MM.1S (cell line): ENCODE measurements around the gene ATP13A5.

Experiments
- DNase-seq: peaks from one replicate; pipeline ENCODE4 v3.0.0-alpha.2; 2015
- H2AFZ ChIP-seq: fragments of 300-600 bp; sonication (generic); 2 replicates; pipeline ENCODE4 v1.6.0; 2016; ENCODE audit warnings: antibody characterized with exemption, low read length
- H3F3A ChIP-seq: fragments of 300-600 bp; sonication (generic); 2 replicates; pipeline ENCODE4 v1.6.1; 2016; ENCODE audit warnings: mild to moderate bottlenecking, antibody characterized with exemption, low read length, moderate library complexity, mixed read lengths; ENCODE audit not compliant: insufficient read depth
- H3K27ac ChIP-seq: fragments of 300-600 bp; sonication (generic); 2 replicates; pipeline ENCODE4 v1.5.1; 2016; ENCODE audit warnings: mild to moderate bottlenecking, low read length
- H3K27me3 ChIP-seq: fragments of 300-600 bp; sonication (generic); replicated peaks from 2 replicates; pipeline ENCODE4 v1.6.0; 2016; ENCODE audit warnings: low read length; ENCODE audit not compliant: insufficient read depth
- H3K36me3 ChIP-seq: fragments of 300-600 bp; sonication (generic); replicated peaks from 2 replicates; pipeline ENCODE4 v1.6.1; 2016; ENCODE audit warnings: mild to moderate bottlenecking, low read length, mixed read lengths; ENCODE audit not compliant: insufficient read depth
- H3K4me1 ChIP-seq: fragments of 300-600 bp; sonication (generic); 2 replicates; pipeline ENCODE4 v1.6.1; 2016; ENCODE audit warnings: low read length, mixed read lengths
- H3K4me2 ChIP-seq: fragments of 300-600 bp; sonication (generic); 2 replicates; pipeline ENCODE4 v1.6.0; 2016; ENCODE audit warnings: low read depth, low read length
- H3K4me3 ChIP-seq: fragments of 300-600 bp; sonication (generic); 2 replicates; pipeline ENCODE4 v1.5.1; 2016; ENCODE audit warnings: low read length, mixed read lengths
- H3K79me2 ChIP-seq: fragments of 300-600 bp; sonication (generic); 2 replicates; pipeline ENCODE4 v1.6.1; 2016; ENCODE audit warnings: mixed run types, low read length, mixed read lengths
- H3K9ac ChIP-seq: fragments of 300-600 bp; sonication (generic); 2 replicates; pipeline ENCODE4 v1.6.1; 2016; ENCODE audit warnings: low read length, mixed read lengths
- H3K9me2 ChIP-seq: fragments of 300-600 bp; sonication (generic); replicated peaks from 2 replicates; pipeline ENCODE4 v1.6.1; 2016; ENCODE audit warnings: mild to moderate bottlenecking, low read length, mixed read lengths; ENCODE audit not compliant: insufficient read depth
- H3K9me3 ChIP-seq: fragments of 300-600 bp; sonication (generic); replicated peaks from 2 replicates; pipeline ENCODE4 v1.6.1; 2016; ENCODE audit warnings: mild to moderate bottlenecking, low read length, mixed read lengths; ENCODE audit not compliant: insufficient read depth
- H4K20me1 ChIP-seq: fragments of 300-600 bp; sonication (generic); 2 replicates; pipeline ENCODE4 v1.6.1; 2016; ENCODE audit warnings: mild to moderate bottlenecking, low read length, moderate library complexity, mixed read lengths; ENCODE audit not compliant: insufficient read depth
- EZH2 ChIP-seq: fragments of 300-600 bp; sonication (generic); optimal IDR thresholded peaks from 2 replicates; pipeline ENCODE3; 2017; ENCODE audit warnings: low read depth, mild to moderate bottlenecking, antibody characterized with exemption, low read length, mixed read lengths
- EZH2phosphoT487 ChIP-seq: fragments of 300-600 bp; sonication (generic); IDR thresholded peaks from 2 replicates; pipeline ENCODE4 v1.6.1; 2018; ENCODE audit warnings: antibody characterized with exemption, low read length
- TF ChIP-seq, protein P1 (sequence below): fragments of 300-600 bp; sonication (generic); IDR thresholded peaks from 2 replicates; pipeline ENCODE4 v1.5.1; 2016; ENCODE audit warnings: antibody characterized with exemption, low read length, mixed read lengths

Gene ATP13A5

DNA sequence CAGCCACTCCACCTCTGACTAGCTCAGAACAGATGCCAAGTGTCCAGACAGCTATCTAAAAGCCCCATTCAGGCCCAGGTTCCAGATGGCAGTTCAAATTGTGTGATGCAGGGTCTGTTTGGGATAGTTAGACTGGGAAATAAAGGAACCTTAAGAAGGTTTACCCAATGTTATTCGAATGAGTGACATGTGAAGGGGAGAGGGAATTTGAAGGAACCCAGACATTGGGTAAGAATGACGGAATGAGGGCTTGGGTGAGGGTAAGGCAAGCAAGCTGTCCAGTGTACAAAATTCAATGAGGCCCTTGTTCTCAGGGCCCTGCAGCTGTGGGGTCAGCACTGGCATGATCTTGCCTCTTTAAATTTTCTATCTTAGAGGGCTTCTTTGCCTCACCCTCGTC is 34.1 kb downstream of the ATP13A5 start:
- H4K20me1 ChIP-seq, result no peaks in the 10 kb centered on the region
- H3K9ac ChIP-seq, result no peak overlapping the region
- no peak overlapping the region for H3K27ac ChIP-seq
- no peak overlapping the region for H2AFZ ChIP-seq
- H3F3A ChIP-seq, result no peaks in the 10 kb centered on the region
- H3K9me3 ChIP-seq, result no peaks in the 10 kb centered on the region
- no peaks in the 10 kb centered on the region for H3K79me2 ChIP-seq
- H3K27me3 ChIP-seq, result no peaks in the 10 kb centered on the region
- TF ChIP-seq, protein P1, sequence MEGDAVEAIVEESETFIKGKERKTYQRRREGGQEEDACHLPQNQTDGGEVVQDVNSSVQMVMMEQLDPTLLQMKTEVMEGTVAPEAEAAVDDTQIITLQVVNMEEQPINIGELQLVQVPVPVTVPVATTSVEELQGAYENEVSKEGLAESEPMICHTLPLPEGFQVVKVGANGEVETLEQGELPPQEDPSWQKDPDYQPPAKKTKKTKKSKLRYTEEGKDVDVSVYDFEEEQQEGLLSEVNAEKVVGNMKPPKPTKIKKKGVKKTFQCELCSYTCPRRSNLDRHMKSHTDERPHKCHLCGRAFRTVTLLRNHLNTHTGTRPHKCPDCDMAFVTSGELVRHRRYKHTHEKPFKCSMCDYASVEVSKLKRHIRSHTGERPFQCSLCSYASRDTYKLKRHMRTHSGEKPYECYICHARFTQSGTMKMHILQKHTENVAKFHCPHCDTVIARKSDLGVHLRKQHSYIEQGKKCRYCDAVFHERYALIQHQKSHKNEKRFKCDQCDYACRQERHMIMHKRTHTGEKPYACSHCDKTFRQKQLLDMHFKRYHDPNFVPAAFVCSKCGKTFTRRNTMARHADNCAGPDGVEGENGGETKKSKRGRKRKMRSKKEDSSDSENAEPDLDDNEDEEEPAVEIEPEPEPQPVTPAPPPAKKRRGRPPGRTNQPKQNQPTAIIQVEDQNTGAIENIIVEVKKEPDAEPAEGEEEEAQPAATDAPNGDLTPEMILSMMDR, result no peak
- TF ChIP-seq EZH2, result no peak
- no peak for TF ChIP-seq EZH2phosphoT487
- H3K4me3 ChIP-seq, result no peak overlapping the region
- H3K4me2 ChIP-seq, result no peak overlapping the region
- DNase-seq, result no peak
- H3K9me2 ChIP-seq, result no peaks in the 10 kb centered on the region
- H3K36me3 ChIP-seq, result no peaks in the 10 kb centered on the region
- H3K4me1 ChIP-seq, result no peaks in the 10 kb centered on the region

DNA sequence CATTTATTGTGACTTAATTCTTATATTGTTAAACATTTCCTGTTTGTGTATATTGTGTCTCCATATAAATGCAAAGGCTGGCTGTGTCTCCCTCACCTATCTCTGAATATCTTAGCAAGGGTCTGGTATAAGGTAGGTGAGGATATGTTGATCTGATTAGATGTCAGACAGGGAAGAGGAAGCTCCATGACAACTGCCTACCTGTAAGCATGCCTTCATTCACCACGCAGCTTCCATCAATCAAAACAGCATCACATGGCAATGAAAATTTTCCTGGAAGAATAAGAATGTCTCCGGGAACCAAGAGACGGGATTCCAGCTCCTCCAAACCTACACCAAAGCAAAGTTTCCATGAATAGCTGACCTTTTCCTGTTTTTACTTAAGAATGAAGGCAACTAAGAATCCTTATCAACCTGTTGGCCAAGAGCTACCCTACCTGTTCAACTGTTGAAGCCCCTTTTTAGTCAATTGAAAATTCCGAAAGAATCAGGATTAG is 34.8 kb downstream of the ATP13A5 start:
- H2AFZ ChIP-seq, result no peak overlapping the region
- no peaks in the 10 kb centered on the region for H3F3A ChIP-seq
- H3K4me1 ChIP-seq, result no peaks in the 10 kb centered on the region
- H3K36me3 ChIP-seq, result no peaks in the 10 kb centered on the region
- H3K9me2 ChIP-seq, result no peaks in the 10 kb centered on the region
- no peak overlapping the region for H3K9ac ChIP-seq
- no peak overlapping the region for H3K27ac ChIP-seq
- no peak overlapping the region for H3K4me3 ChIP-seq
- no peaks in the 10 kb centered on the region for H3K9me3 ChIP-seq
- TF ChIP-seq EZH2, result no peak
- TF ChIP-seq, protein P1, result no peak
- no peak for TF ChIP-seq EZH2phosphoT487
- no peaks in the 10 kb centered on the region for H3K27me3 ChIP-seq
- no peaks in the 10 kb centered on the region for H4K20me1 ChIP-seq
- no peak for DNase-seq
- H3K79me2 ChIP-seq, result no peaks in the 10 kb centered on the region
- H3K4me2 ChIP-seq, result no peak overlapping the region

DNA sequence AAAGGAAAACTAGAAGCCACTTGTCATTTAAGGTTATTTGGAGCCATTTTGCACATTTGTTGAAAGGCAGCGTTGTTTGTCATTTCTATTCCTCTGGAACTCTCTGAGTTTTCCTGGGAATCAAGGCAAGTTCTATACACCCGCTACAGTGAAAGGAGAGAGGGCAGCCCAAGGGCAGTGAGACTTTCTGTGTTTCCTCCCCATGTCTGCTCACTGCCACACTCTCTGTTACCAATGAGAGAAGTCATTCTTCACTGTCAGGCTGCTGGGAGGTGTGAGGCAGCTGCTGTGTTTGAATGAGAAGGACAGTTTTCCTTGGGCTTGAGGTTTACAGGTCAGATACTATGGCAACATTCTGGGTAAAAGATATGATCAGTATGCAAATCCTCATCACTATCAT is 36.0 kb downstream of the ATP13A5 start:
- Histone ChIP-seq H3K36me3 (no peaks in the 10 kb centered on the region), H3K4me1 (no peaks in the 10 kb centered on the region), H4K20me1 (no peaks in the 10 kb centered on the region), H3K4me3 (no peak overlapping the region), H3K27ac (no peak overlapping the region), H2AFZ (no peak overlapping the region), H3K79me2 (no peaks in the 10 kb centered on the region), H3K9me3 (no peaks in the 10 kb centered on the region), H3K9ac (no peak overlapping the region), H3F3A (no peaks in the 10 kb centered on the region), H3K4me2 (no peak overlapping the region), H3K9me2 (no peaks in the 10 kb centered on the region), H3K27me3 (no peaks in the 10 kb centered on the region)
- TF ChIP-seq, protein P1, result no peak
- TF ChIP-seq EZH2phosphoT487, result no peak
- TF ChIP-seq EZH2, result no peak
- DNase-seq, result no peak
